PC-9 (cell line): Measurements from ENCODE around the gene PHC2.

Experiments
- CTCF ChIP-seq: fragments of 200-600 bp; sonication (generic); conservative IDR thresholded peaks from 2 replicates; pipeline ENCODE4 v1.6.1; 2017; ENCODE audit warnings: mixed run types, antibody characterized with exemption, mild to moderate bottlenecking, moderate library complexity
- EZH2 ChIP-seq: fragments of 200-600 bp; sonication (generic); IDR thresholded peaks from 2 replicates; pipeline ENCODE4 v1.8.0; 2017; ENCODE audit warnings: antibody characterized with exemption, low read depth

GRCh38 chr1:33275195-33275594, 155.7 kb downstream of the PHC2 start:
- TF ChIP-seq EZH2: no peak
- TF ChIP-seq CTCF: no peak
